Esophagus squamous epithelium (tissue), 5 donors: ENCODE data around the gene FNIP2. TPM values are rescaled to one million over a fixed set of nuclear protein-coding genes. Genes with fewer than 3 reads are reported as not detected.

Experiments used
- DNase-seq: peaks from one replicate; lab custom pipeline; 2025; lab: John Stamatoyannopoulos, UW
- H3K27ac ChIP-seq, 4 donors: fragments of 200-600 bp; sonication (generic); one replicate each; pipeline ENCODE4 v1.5.1; 2016 to 2019; ENCODE audit warnings: mild to moderate bottlenecking in 1 of 4
- H3K27me3 ChIP-seq, 4 donors: fragments of 200-600 bp; sonication (generic); 1 replicate in 3 of 4; 2 replicates in 1 of 4; pipeline versions ENCODE4 v1.5.1 to v1.6.0; 2017 to 2021; ENCODE audit warnings: antibody characterized with exemption in 1 of 4
- H3K36me3 ChIP-seq, 3 donors: fragments of 200-600 bp; sonication (generic); one replicate each; pipeline ENCODE4 v1.5.1; 2016 to 2019
- H3K4me1 ChIP-seq, 3 donors: fragments of 200-600 bp; sonication (generic); one replicate each; pipeline ENCODE4 v1.5.1; 2017 to 2019
- H3K4me3 ChIP-seq, 4 donors: fragments of 200-600 bp; sonication (generic); 1 replicate in 3 of 4; 2 replicates in 1 of 4; pipeline ENCODE4 v1.5.1; 2016 to 2019; ENCODE audit warnings: mild to moderate bottlenecking in 2 of 4, moderate library complexity in 1 of 4
- H3K9me3 ChIP-seq, 3 donors: fragments of 200-600 bp; sonication (generic); one replicate each; pipeline ENCODE4 v1.5.1; 2016 to 2019
- POLR2A ChIP-seq, 4 donors: fragments of 450-650 bp; IDR thresholded peaks; one replicate each; pipeline ENCODE4 v1.6.1; 2017; ENCODE audit warnings: antibody characterized with exemption in 4 of 4, mild to moderate bottlenecking in 4 of 4, moderate library complexity in 3 of 4
- WGBS, 2 donors: methylation state at CpG; one replicate each; pipeline ENCODE4 v1.1.5; 2018; 5-methylcytosine and 5-hydroxymethylcytosine counted together
- intact Hi-C: fragments of 100-400 bp; cut with DNase I; formaldehyde crosslinking; loops from one replicate; pipeline ENCODE4 v1.15.0; 2022
- total RNA-seq, 4 donors: library from RNA; depleted of rRNA; stranded (reverse); fragments of >200 nt; gene quantifications; one replicate each; pipeline ENCODE4 v1.1.0, GENCODE V29; 2016
- TF ChIP-seq, protein P1 (sequence below), 6 experiments: fragments of 450-650 bp in 4 of 6; fragments of 200-600 bp in 2 of 6; sonication (generic) in 2 of 6; IDR thresholded peaks; one replicate each; pipeline ENCODE4 v1.5.1; 2016 to 2019; ENCODE audit warnings: antibody characterized with exemption in 6 of 6, mild to moderate bottlenecking in 4 of 6, moderate library complexity in 4 of 6
- donor health status: DM: yes; HTN: yes; CAD: no.

The FNIP2 gene
- total RNA-seq, 4 donors from 2014 or later, result 6.0 to 28.8 (median 12.4) TPM

- no peak for TF ChIP-seq POLR2A (IDR thresholded peaks at IDR 0.05)
- TF ChIP-seq, protein P1, sequence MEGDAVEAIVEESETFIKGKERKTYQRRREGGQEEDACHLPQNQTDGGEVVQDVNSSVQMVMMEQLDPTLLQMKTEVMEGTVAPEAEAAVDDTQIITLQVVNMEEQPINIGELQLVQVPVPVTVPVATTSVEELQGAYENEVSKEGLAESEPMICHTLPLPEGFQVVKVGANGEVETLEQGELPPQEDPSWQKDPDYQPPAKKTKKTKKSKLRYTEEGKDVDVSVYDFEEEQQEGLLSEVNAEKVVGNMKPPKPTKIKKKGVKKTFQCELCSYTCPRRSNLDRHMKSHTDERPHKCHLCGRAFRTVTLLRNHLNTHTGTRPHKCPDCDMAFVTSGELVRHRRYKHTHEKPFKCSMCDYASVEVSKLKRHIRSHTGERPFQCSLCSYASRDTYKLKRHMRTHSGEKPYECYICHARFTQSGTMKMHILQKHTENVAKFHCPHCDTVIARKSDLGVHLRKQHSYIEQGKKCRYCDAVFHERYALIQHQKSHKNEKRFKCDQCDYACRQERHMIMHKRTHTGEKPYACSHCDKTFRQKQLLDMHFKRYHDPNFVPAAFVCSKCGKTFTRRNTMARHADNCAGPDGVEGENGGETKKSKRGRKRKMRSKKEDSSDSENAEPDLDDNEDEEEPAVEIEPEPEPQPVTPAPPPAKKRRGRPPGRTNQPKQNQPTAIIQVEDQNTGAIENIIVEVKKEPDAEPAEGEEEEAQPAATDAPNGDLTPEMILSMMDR (IDR thresholded peaks at IDR 0.05), result no peak
- Histone ChIP-seq H3K4me1 (peaks cover 0 to 55% (median 27%) of the 10 kb centered on the region in 3 donors), H3K36me3 (no peaks in the 10 kb centered on the region), H3K27ac (no peak overlapping the region), H3K27me3 (no peaks in the 10 kb centered on the region), H3K4me3 (no peak overlapping the region), H3K9me3 (no peaks in the 10 kb centered on the region)
- intact Hi-C loops, result no loop called here
- no peak for DNase-seq
- WGBS, 2 donors, result 93 to 94% methylated on average over 3 of the region's 3 CpGs
These were observed 44.3 kb downstream of the FNIP2 start for GRCh38 chr4:158813113-158813512.

- 58 to 75% methylated on average over 3 of the region's 3 CpGs for WGBS, 2 donors
- Histone ChIP-seq H3K9me3 (no peaks in the 10 kb centered on the region), H3K27ac (no peak overlapping the region), H3K27me3 (no peaks in the 10 kb centered on the region), H3K4me3 (no peak overlapping the region), H3K36me3 (no peaks in the 10 kb centered on the region), H3K4me1 (peaks cover 0 to 54% (median 30%) of the 10 kb centered on the region in 3 donors)
- intact Hi-C loops, result no loop called here
- TF ChIP-seq, protein P1 (IDR thresholded peaks at IDR 0.05), result no peak
- no peak for TF ChIP-seq POLR2A (IDR thresholded peaks at IDR 0.05)
- DNase-seq, result no peak
These were observed 45.4 kb downstream of the FNIP2 start for GRCh38 chr4:158814207-158814606.

DNA sequence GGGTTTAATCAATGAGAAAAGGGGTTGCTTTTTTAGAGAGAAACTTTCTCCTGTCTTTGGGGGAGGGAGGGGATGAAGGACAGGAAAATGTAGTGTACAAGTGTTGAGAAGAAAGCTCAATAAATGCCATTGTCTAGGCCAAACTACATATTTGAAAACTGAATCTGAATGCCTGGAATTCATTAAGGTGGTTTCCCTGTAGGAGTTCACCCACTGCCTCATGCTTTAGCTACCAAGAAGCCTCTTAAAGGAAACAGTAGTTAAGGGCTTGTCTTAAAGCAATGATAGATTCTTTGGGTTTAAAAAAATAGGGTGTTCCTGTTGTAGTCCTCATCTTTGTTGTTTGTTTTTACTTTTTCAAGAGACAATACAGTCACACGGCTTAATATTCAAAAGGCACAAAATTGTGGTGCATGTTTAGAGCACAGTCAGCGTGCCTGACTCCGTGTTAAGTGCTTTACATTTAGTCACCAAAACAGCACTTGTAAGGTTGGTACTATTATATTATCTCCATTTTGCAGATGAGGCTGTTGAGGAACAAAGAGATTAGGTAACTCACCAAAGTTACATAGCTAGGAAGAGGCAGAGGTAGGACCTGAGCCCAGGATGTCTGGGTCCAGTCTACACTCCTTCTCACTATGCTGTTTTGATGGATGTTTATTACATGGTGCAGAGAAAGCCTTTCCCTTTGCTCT is 46.0 kb downstream of the FNIP2 start:
- H3K36me3 ChIP-seq, result no peaks in the 10 kb centered on the region
- TF ChIP-seq POLR2A (IDR thresholded peaks at IDR 0.05), result no peak
- TF ChIP-seq, protein P1 (IDR thresholded peaks at IDR 0.05), result no peak
- no peaks in the 10 kb centered on the region for H3K27me3 ChIP-seq
- intact Hi-C loops, result no loop called here
- no peak overlapping the region for H3K4me3 ChIP-seq
- WGBS, 2 donors, result 91 to 92% methylated on average over 3 of the region's 3 CpGs
- H3K27ac ChIP-seq, result no peak overlapping the region
- DNase-seq, result no peak
- peaks cover 0 to 54% (median 30%) of the 10 kb centered on the region in 3 donors for H3K4me1 ChIP-seq
- no peaks in the 10 kb centered on the region for H3K9me3 ChIP-seq

DNA sequence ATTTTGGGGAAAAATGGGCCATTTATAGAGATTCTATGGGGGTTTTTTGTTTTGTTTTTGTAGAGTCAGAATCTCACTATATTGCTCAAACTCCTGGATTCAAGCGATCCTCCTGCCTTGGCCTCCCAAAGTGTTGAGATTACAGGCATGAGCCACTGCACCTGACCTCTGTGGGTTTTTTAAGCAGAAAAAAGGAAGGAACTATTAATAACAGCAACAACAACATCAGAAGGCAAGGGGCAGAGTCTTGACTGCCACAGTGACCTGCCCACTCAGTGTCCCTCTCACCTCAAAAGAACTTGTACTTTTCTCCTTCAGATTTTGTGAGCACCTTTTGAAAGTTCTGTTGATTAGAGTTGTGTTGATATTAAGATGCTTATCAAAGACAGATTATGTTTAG is 48.1 kb downstream of the FNIP2 start:
- H3K9me3 ChIP-seq, result no peaks in the 10 kb centered on the region
- no peaks in the 10 kb centered on the region for H3K27me3 ChIP-seq
- TF ChIP-seq, protein P1 (IDR thresholded peaks at IDR 0.05), result no peak
- TF ChIP-seq POLR2A (IDR thresholded peaks at IDR 0.05), result no peak
- H3K4me3 ChIP-seq, result no peak overlapping the region
- DNase-seq, result no peak
- no peak overlapping the region for H3K27ac ChIP-seq
- intact Hi-C loops, result no loop called here
- peaks cover 0 to 48% (median 22%) of the 10 kb centered on the region in 3 donors for H3K4me1 ChIP-seq
- H3K36me3 ChIP-seq, result no peaks in the 10 kb centered on the region
- WGBS, 2 donors, result 76 to 80% methylated on average over 1 of the region's 1 CpG

DNA sequence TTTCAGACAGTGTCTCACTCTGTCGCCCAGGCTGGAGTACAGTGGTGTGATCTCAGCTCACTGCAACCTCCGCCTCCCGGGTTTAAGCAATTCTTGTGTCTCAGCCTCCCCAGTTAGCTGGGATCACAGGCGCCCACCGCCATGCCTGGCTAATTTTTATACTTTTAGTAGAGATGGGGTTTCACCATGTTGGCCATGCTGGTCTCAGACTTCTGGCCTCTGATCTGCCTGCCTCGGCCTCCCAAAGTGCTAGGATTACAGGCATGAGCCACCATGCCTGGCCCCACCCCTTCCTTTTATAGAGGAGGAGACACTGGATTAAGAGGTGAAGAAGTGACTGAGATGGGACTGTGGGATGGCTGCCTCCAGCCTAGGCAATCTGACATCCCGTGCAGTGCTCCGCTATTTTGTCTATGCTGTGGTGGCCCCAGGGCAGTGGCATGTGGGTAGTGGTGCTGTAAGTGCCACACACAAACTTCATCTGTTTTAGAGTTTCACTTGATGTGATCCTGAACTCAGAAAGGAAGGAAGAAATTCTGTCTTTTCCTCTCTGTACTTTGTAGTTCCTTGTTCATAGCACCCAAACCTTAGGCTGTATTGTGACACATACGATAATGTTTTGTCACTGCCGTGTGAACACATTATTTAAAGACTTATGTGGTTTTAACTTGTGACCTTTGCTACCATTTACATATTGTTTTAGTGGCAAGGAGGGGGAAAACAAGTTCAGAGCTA is 48.9 kb downstream of the FNIP2 start:
- H3K27me3 ChIP-seq, result no peaks in the 10 kb centered on the region
- TF ChIP-seq, protein P1 (IDR thresholded peaks at IDR 0.05), result no peak
- TF ChIP-seq POLR2A (IDR thresholded peaks at IDR 0.05), result no peak
- H3K4me3 ChIP-seq, result no peak overlapping the region
- intact Hi-C loops, result no loop called here
- H3K4me1 ChIP-seq, result peaks cover 0 to 41% (median 20%) of the 10 kb centered on the region in 3 donors
- peak overlapping the region in 1 of 4 donors; percentile 50 for H3K27ac ChIP-seq
- DNase-seq, result no peak
- H3K36me3 ChIP-seq, result no peaks in the 10 kb centered on the region
- H3K9me3 ChIP-seq, result no peaks in the 10 kb centered on the region
- WGBS, 2 donors, result 82% methylated on average over 7 to 9 of the region's 10 CpGs
